HG03469 (cell line): ENCODE data around the gene DCTN1.

Experiments used
- ATAC-seq: cut with Tn5 transposase; IDR thresholded peaks from one replicate; pipeline ENCODE4 v1.9.1; 2021; ENCODE audit warnings: mild to moderate bottlenecking, moderate library complexity, moderate number of reproducible peaks; ENCODE audit not compliant: unreplicated experiment

Gene DCTN1

DNA sequence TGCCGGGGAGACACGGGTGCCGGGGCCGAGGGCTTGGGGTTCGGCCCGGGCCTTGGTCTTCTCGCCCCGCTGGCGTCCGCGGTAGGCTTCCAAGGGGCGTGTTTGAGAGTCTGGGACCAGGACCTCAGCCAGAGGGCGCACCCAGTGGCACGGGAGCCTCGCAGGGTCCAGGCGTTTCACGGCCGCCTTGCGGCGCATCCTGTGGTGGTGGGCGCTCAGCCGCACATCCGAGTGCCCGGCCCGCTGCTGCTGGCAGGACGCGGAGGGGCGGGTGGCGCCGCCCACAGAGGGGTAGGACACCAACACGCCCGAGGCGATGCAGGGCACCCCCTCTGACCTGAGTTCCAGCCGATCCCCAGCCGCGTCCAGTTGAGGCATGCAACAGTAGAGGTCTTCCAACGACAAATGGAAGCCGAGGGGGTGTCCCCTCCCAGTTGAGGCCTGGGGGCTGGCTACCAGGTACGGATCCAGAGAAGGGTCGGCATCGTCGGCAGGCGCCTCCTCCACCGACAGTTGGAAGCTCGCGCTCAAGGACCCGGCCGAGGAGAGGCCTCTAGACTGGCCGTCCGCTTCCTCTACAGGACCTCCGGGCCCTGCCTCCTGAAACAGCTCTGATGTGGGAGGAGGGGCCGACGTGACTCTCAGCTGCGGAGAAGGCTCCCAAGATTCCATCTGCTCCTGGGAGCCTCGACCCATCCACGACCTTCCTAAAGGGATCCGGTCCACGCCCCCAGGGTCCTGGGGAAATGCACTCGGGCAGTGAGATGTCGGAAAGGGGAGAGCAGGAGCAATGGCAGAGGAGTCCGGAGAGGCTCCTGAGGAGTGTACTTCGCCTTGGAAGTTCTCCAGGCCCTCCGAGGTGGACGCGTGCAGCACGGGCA is 35.0 kb upstream of the DCTN1 start:
- no peak for ATAC-seq

DNA sequence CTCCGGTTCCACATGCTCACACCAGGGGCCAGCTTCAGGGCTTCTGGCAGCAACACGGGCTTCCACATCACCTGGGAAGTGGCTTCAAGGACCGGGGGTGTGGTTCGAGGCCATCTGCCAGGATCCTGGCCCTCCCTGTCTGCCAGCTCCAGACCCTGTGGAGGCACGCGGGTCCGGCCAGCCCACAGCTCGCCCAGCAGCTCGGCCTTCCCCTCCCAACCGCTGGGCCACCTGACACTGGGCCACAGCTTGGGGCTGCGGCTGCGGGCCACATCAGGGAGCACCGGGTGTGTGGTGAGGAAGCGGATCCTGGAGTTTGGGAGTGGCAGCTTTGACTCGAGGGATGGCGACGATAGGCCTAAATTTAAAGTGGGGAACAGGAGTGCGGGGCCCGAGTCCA is 34.3 kb upstream of the DCTN1 start:
- no peak for ATAC-seq

DNA sequence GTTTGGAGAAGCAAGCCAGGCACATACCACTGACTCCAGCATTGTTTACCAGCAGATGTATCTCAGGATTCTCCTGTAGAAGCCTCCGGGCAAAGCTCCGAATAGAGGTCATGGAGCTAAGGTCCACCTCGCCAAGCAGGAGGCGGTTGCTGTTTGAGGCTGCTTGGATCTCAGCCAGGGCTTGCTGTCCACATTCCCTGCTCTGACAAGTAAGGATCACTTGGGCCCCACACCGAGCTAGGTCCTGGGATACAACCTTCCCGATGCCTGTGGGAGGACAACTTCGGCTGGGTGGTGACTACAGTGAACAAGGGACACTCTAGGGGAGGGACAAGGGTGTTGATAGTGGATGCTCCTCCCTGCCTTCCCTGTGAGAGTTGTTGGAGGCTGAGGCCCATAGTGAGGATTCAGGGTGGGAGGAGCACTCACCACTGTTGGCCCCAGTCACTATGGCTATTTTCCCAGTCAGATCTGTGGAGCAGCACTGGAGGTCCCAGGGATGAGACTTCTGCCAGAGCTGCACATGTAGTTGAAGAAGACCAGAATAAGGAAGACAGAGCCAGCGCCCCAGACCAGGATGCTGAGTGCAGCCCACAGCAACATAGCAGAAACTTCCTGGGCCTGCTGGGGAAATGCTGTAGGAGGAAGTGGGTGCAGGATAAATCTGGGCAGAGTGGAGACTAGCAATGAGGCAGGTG is 33.0 kb upstream of the DCTN1 start:
- ATAC-seq = no peak

DNA sequence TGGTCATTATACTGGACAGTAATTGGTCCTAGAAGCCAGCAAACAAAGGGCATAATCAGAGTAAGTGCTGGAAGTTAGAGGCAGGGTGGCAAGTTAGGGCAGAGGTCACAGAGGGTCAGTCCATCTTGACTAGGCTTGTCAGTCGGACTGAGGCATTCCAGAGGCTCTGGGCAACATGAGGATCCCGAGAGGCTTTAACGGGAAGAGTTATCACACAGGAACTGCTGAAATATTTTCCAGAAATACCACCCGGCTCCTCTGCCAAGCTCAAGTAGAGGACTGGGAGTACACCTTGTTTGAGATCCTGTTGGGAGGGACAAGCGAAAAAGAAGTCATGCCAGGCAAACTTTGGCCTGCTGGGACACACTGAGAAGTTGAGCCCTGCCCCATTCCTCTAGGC is 27.6 kb upstream of the DCTN1 start:
- ATAC-seq = no peak

DNA sequence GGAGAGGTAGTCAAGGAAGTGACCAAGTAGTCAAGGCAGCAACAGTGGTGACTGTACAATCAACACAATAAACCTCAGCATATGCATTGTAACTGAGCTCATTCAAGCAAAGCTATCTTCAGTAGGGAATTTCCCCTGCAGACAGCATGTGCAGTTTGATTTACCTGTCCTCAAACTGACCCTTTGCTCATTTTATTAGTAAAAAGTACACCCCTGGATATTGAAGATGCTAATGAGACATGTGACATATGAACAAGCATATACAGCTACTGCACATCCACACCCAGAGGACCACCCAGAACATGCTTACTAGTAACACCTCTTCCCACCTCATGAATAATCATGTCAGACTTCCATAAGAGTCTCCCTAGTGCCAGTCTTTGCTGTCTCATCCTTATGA is 25.9 kb upstream of the DCTN1 start:
- ATAC-seq = peak; percentile 69

DNA sequence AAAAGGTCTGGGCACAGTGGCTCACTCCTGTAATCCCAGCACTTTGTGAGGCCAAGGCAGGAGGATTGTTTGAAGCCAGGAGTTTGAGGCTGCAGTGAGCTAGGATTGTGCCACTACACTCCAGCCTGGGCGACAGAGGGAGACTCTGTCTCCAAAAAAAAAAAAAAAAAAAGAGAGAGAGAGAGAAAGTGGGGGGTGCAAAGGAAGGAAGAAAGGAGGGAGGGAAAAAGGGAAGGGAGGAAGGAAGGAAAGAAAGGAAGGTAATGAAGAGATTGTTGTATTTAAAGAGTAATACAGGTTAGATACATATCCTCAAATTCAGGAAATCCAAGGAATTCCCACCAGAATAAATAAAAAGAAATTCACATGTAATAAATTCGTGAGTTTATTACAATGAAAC is 21.8 kb upstream of the DCTN1 start:
- no peak for ATAC-seq

DNA sequence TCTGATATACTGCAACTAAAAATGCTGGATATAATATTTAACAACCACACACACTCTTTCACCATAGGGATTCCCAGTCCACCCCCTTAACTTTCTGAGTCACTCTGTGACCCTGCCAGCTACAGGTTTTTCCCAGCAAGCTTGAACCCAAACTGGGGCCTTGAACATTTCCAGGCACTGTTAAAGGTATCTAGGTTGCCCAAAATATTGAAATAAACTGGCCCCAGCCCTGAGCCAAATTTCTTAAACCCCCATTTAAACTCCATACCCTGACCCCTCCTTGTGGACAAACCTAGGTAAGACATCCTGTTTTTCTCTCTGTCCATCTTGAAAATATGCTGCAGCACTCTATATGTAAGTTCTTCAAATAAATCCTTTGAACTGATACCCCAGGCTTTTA is 19.7 kb upstream of the DCTN1 start:
- ATAC-seq = no peak

DNA sequence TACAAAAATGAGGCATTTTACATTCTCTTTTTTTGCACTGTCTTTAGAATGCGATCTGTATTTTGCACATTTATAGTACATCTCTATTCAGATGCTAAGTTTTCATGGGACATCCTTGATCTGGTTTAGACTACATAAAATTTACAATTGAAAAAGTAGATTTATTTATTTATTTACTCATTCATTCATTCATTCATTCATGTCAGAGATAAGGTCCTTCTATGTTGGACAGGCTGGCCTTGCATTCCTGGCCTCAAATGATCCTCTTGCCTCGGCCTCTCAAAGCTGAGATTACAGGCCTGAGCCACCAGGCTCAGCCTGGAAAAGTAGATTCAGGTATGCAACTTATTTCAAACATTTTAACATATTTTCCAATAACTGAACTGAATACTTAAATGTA is 16.0 kb upstream of the DCTN1 start:
- ATAC-seq = no peak

DNA sequence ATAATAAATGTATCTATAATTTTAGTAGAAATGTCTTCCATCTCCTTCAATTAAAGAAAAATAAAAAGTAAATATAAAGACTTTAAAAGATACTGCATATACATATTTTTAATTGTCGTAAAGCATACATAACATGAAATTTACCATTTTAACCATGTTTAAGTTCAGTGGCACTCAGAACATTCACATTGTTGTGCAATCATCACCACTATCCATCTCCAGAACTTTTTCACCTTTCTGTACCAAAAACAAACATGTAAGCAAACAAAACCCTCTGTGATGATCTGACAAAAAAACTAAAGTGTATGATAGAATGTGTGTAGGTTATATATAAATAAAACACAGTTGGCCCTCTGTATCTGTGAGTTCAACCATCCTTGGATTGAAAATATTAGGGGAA is 13.4 kb upstream of the DCTN1 start:
- no peak for ATAC-seq

DNA sequence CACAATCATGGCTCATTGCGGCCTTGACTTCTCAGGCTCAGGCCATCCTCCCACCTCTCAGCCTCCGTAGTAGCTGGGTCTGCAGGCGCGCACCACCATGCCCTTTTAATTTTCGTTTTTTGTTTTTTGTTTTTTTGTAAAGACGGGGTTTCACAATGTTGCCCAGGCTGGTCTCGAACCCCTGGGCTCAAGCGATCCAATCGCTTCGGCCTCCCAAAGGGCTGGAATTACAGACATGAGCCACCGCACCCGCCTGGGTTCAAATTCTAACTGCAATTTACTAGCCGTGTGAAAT is 12.3 kb upstream of the DCTN1 start:
- ATAC-seq = no peak

DNA sequence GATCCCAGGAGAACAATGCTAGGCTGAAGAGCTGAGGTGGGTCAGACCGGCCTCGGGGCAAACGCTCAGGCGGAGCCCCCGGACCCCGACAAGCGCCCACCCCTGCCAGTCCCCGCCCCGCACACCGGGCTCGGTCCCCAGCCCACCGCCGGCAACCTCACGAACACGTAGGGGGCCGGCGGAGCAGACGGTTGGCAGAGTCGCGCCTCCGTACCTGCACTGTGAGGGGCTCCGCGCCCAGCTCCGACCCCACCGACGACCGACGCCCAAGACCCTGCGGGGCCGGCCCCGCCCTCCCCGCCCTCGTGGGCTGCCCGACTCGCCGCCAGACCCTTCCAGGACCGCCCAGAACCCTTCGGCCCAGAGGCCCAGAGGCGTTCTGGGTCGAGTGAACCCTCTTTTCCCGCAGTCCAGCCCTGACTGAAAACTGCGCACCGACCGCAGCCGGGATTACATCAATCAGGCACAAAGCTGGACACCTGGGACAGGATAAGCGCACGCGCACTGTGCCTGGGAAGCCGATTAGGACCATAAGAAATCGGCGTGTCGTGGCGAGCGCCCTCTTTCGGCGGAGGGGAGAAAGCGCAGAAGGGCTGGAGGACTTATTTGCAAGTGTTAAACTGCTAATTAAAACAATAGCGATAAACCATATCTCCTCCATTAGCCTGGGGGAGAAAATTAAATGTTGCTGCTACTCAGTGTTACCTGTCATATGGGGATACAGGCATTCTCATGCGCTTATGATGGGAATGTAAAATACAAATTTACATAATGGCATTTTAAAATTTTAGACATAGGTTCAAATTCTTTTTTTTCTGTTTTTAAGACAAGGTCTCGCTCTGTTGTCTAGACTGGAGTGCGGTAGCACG is 11.7 kb upstream of the DCTN1 start:
- ATAC-seq = no peak

DNA sequence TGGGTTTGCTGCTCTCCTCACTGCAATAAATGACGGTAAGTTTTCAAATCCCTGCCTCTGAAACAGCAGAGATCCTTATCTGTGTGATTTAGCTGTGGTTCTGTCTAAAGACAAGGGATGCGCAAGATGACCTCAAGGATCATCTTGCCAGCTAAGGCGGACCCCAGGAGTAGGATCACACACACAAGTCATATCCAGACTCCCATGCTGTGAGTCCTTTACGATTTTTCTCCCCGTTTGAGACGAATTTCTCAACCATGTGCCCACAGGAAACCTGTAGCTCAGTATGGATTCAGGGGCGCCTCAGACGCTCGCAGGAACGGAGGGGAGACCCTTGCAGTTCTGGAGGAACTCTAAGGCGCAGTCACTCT is 11.1 kb upstream of the DCTN1 start:
- no peak for ATAC-seq

DNA sequence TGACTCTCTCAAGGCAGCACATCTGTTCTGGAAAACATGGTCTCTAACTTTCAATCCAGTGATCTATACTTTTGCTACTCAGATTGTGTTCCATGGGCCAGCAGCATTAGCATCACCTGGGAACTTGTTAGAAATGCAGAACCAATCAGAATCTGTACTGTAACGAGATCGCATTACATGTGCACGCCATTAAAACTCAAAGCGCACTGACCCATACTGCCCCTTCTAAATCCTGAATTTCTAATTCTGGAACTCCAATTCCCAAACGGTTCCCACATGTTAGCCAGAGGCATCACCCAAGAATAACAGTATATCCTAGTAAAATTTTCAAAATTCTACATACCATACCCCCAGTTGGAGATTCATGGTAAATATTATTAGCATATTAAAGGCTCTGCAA is 10.5 kb upstream of the DCTN1 start:
- ATAC-seq = no peak

DNA sequence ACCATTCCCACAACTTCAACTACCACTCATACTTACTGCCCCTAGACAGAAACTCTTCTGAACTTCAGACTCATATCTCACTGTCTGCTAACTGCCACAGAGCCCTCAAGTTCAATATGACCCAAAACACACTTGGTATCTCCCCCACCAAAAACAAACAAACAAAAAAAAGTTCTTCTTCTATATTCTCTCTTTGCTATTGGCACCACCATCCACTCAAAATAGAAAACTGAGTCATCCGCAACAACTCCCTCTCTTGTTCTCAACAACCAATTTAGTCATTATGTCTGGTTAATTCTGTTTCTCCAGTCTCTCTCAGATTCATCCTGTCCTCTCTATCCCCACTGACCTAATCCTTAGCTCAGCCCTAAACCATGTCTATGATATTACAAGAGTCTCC is 7.2 kb upstream of the DCTN1 start:
- ATAC-seq = no peak

DNA sequence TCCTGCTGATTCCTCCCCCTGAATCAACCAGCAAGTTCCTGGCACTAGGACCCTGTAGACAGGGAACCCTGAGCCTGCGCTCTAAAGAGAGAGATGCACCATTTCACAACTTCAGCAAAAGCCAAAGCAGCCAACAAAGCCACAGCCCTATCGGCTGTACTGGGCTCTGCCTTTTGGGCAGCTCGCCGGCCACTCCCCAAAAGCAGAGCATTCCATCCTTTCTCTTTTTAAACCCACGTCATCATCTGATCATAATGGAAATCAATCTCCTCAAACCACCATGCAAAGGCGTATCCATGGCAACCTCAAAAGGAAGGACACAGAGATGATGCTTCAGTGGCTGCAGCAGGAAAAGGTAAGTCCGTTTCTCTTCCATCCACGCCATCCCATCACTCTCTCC is 5.3 kb upstream of the DCTN1 start:
- ATAC-seq = no peak

DNA sequence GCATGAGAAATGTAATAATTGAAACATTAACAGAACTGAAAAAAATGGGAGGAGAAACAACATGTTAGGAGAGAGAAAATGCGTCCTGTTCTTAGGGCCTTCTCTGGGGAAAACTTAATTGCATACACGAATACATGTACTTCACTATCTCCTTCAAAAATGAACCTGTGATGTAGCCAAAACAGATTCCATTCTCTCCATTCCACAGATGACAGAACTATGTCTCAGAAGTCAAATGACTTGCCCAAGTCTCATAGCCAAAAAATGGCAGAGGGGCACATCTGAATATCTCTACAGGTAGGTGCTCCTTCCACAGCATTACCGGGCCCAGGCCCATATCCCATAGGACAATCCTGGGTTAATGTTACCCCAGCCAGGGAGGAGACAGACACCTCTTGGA is 3.9 kb upstream of the DCTN1 start:
- no peak for ATAC-seq

DNA sequence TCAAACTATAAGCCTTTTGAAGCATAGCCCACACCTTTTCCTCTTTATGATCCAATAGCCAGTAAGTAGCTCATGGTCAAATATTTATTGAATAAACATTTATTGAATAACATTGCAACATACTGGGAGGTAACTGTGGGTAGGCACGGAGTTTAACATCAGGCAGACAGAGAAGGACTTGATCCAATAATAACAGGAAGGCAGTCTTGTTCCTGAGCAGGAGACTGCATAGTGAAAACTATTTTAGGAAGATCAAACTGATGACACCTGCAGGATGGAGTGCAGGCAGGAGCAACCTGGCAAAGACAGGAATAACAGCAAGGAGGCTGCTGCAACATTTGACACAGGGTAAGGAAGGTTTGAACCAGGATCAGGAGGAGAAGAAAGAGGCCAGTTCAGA is 3.1 kb upstream of the DCTN1 start:
- ATAC-seq = no peak

DNA sequence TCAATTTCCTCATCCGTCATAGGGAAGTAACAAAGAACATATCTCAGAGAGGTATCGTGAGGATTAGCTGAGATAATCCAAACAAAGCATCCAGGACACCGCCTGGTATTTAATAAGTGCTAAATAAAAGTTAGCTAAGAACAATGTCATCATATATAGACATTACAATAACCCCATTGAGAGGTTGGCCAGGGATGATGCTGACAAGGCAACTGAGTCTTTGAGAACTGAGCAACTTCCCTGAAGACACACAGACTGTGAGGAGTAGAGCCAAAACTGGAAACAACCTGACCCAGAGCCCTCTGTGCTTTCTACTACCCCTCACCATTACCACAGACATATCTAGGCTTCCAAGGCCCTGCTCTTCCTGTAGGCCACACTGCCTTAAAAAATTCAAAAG is 1.6 kb upstream of the DCTN1 start:
- ATAC-seq = no peak

DNA sequence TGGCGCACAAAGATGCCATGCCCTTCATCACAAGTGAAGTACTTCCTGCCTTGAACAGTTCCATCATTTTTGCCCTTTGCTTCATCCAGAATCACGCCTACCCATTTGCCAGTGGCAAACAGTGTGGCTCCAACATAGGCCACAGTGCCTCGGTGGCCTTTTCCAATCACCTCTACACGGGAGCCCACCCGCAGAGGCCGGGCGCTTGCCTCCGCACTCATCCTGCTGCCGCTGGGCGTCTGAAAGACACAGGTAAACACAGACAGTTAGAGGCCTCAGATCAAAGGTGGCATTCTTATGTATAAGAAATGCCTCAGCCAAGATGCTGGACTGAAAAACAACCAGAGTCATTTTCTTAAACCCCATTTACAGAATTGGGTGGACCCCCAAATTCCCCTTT is 2.1 kb downstream of the DCTN1 start:
- ATAC-seq = no peak

DNA sequence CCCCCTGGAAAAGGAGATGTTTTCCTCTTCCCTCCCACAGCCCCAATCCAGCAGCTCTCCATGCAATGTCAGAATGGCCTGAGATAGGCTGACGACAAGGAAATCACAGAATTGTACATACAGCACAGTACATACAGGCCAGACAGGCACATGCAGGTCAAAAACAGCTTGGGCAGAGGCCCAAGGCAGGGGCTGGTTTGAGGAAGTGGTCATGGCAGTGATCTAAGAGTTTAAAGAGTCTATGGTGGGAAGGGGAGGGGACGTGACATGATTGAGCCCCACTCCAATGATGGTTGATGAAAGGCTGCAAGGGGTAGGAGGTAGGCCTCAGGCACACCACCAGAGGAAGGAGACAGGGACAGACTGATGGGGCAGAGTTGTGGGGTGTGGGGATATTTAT is 4.3 kb downstream of the DCTN1 start:
- no peak for ATAC-seq

DNA sequence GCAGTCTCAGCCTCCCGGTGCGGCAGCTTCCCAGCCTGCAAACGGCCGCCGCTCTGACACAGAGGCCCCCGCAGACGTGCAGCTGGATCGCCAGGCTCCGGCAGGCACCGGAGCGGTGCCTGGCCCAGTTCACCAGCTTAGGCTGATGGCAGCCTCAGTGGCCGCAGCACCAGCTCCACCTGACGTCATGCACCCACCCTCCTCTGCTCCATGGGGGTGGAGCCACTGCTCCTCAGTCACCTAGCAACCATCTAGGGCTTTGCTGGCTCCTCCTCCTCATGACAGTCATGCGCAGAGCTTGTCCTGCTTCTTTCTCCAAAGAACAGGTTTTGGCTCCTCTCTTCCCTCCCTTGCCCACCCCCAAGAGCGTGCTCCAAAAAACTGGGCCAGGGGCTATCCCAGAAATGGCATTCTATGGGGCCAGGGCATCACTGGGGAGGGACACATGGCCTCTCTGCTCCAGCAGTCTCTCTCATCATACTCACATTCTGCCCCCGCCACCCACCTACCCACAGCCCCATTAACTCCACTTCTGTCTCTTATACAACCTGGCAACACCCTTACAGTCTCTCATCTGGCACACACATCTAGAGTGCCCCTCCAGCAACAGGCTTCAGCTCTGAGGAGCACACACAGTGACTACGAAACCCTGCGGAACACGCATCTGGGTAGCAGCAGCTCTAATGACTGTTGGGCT is 5.5 kb downstream of the DCTN1 start:
- ATAC-seq = no peak
